ENCODE data around the gene ANKRD53.

DNA sequence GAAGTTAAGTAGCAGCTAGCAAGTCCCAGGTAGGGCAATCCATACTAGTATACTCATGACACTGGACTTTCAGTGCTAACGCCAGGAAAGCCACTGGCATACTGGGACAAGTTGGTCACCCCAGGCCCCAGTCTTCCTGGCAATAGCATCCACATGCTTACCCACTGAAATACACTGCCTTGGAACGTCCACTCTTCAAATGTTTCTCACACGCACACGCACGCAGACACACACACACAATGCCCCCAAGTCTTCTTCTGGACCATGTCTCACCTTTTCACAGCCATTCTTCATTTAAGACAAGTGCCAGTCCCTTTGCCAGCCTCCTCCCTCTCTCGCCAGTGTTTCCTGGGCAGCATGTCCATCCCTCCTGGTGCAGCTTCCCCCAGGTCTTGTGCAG, 25.0 kb downstream of the ANKRD53 start:
- no peak for TF ChIP-seq EZH2phosphoT487 (IDR thresholded peaks at IDR 0.05; ENCODE audit: borderline replicate concordance)
- TF ChIP-seq, protein P1, sequence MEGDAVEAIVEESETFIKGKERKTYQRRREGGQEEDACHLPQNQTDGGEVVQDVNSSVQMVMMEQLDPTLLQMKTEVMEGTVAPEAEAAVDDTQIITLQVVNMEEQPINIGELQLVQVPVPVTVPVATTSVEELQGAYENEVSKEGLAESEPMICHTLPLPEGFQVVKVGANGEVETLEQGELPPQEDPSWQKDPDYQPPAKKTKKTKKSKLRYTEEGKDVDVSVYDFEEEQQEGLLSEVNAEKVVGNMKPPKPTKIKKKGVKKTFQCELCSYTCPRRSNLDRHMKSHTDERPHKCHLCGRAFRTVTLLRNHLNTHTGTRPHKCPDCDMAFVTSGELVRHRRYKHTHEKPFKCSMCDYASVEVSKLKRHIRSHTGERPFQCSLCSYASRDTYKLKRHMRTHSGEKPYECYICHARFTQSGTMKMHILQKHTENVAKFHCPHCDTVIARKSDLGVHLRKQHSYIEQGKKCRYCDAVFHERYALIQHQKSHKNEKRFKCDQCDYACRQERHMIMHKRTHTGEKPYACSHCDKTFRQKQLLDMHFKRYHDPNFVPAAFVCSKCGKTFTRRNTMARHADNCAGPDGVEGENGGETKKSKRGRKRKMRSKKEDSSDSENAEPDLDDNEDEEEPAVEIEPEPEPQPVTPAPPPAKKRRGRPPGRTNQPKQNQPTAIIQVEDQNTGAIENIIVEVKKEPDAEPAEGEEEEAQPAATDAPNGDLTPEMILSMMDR (conservative IDR thresholded peaks at IDR 0.05; ENCODE audit: low read length) = no peak

All from Loucy (cell line).